Calu3 (cell line): ENCODE data around the gene ZBTB20. TPM values are rescaled to one million over a fixed set of nuclear protein-coding genes. Genes with fewer than 3 reads are reported as not detected.

Source experiments
- BruUV-seq: library from RNA; stranded (reverse); fragments of 400-500 nt; replicated peaks from 2 replicates; lab custom pipeline; 2021; lab: Mats Ljungman, UMichigan
- CTCF ChIA-PET: fragments of 300-600 bp; sonication (Branson Sonifier 250); formaldehyde crosslinking; loops from one replicate; lab custom pipeline; 2022; ENCODE audit warnings: antibody characterized with exemption; lab: Charles Lee
- DNase-seq: peaks from one replicate; pipeline ENCODE4 v3.0.0; 2022
- H3K27ac Mint-ChIP-seq: one replicate; pipeline ENCODE4 v1.8.0; 2022; ENCODE audit warnings: mixed read lengths; ENCODE audit not compliant: unreplicated experiment
- H3K27me3 Mint-ChIP-seq: one replicate; pipeline ENCODE4 v1.8.0; 2022; ENCODE audit warnings: mixed read lengths; ENCODE audit not compliant: unreplicated experiment
- H3K36me3 Mint-ChIP-seq: one replicate; pipeline ENCODE4 v1.8.0; 2022; ENCODE audit warnings: mild to moderate bottlenecking, moderate library complexity, mixed read lengths; ENCODE audit not compliant: insufficient read depth, unreplicated experiment
- H3K4me1 Mint-ChIP-seq: one replicate; pipeline ENCODE4 v1.8.0; 2022; ENCODE audit warnings: mild to moderate bottlenecking, low read depth, mixed read lengths; ENCODE audit not compliant: unreplicated experiment
- H3K4me3 Mint-ChIP-seq: one replicate; pipeline ENCODE4 v1.8.0; 2022; ENCODE audit warnings: mild to moderate bottlenecking, low read depth, moderate library complexity, mixed read lengths; ENCODE audit not compliant: unreplicated experiment
- H3K9me3 Mint-ChIP-seq: one replicate; pipeline ENCODE4 v1.8.0; 2022; ENCODE audit warnings: low read depth, mixed read lengths; ENCODE audit not compliant: unreplicated experiment
- CTCF ChIP-seq: fragments of 200-600 bp; IDR thresholded peaks from one replicate; pipeline ENCODE4 v1.8.0; 2022; ENCODE audit warnings: antibody characterized with exemption; ENCODE audit not compliant: unreplicated experiment
- intact Hi-C: fragments of 100-400 bp; cut with micrococcal nuclease; formaldehyde crosslinking; loops from one replicate; pipeline ENCODE4 v1.10.0; 2022; ENCODE audit not compliant: unreplicated experiment
- total RNA-seq: library from RNA; stranded (reverse); gene quantifications from 2 replicates; pipeline ENCODE4 v1.2.3, GENCODE V29; 2022

Gene ZBTB20
- total RNA-seq, 1 experiment from 2014 or later = 24.1 TPM

GRCh38 chr3:115077501-115078250 lies 69.4 kb downstream of the ZBTB20 start:
- no peak for DNase-seq
- peaks cover 19% of the 10 kb centered on the region for H3K4me1 Mint-ChIP-seq
- CTCF ChIA-PET = interaction anchor here (0.9 kb wide), 1 partner anchor 15 kb away, joined by 3 read pairs; no protein-coding TSS in a partner anchor
- intact Hi-C loops = no loop called here
- no peaks in the 10 kb centered on the region for H3K27me3 Mint-ChIP-seq
- no TSS peak for BruUV-seq
- H3K4me3 Mint-ChIP-seq = no peak overlapping the region
- H3K27ac Mint-ChIP-seq = no peak overlapping the region
- no peaks in the 10 kb centered on the region for H3K36me3 Mint-ChIP-seq
- TF ChIP-seq CTCF = no peak
- H3K9me3 Mint-ChIP-seq = no peaks in the 10 kb centered on the region

GRCh38 chr3:115074502-115074901 lies 72.6 kb downstream of the ZBTB20 start:
- H3K27ac Mint-ChIP-seq = no peak overlapping the region
- H3K9me3 Mint-ChIP-seq = no peaks in the 10 kb centered on the region
- CTCF ChIA-PET = interaction anchor here (0.5 kb wide), 1 partner anchor 11 kb away, joined by 5 read pairs; no protein-coding TSS in a partner anchor
- H3K36me3 Mint-ChIP-seq = no peaks in the 10 kb centered on the region
- no peak for DNase-seq
- no peak overlapping the region for H3K4me3 Mint-ChIP-seq
- peaks cover 33% of the 10 kb centered on the region for H3K4me1 Mint-ChIP-seq
- intact Hi-C loops = no loop called here
- no peaks in the 10 kb centered on the region for H3K27me3 Mint-ChIP-seq
- BruUV-seq = no TSS peak
- no peak for TF ChIP-seq CTCF

- CTCF ChIA-PET = interaction anchor here (1.0 kb wide), 1 partner anchor 168 kb away, joined by 3 read pairs; no protein-coding TSS in a partner anchor
- no peak for TF ChIP-seq CTCF
- no TSS peak for BruUV-seq
- Mint-ChIP-seq H3K27ac (peak overlapping the region; percentile 27), H3K4me3 (no peak overlapping the region), H3K9me3 (no peaks in the 10 kb centered on the region), H3K4me1 (peaks cover 33% of the 10 kb centered on the region), H3K27me3 (no peaks in the 10 kb centered on the region), H3K36me3 (no peaks in the 10 kb centered on the region)
- intact Hi-C loops = no loop called here
- no peak for DNase-seq
Observed at GRCh38 chr3:115072265-115073021, 74.6 kb downstream of the ZBTB20 start.

- CTCF ChIA-PET = no interaction called here
- no TSS peak for BruUV-seq
- intact Hi-C loops = no loop called here
Observed at GRCh38 chr3:115071601-115072000, 75.5 kb downstream of the ZBTB20 start.

More at GRCh38 chr3:115071601-115072000, 75.5 kb downstream of the ZBTB20 start:
- Mint-ChIP-seq H3K27ac (no peak overlapping the region), H3K27me3 (no peaks in the 10 kb centered on the region), H3K4me1 (peaks cover 33% of the 10 kb centered on the region), H3K9me3 (no peaks in the 10 kb centered on the region), H3K4me3 (no peak overlapping the region), H3K36me3 (no peaks in the 10 kb centered on the region)
- DNase-seq = no peak
- no peak for TF ChIP-seq CTCF
